GM21737 (cell line): Measurements from ENCODE around the gene FUT2.

Experiments used
- ATAC-seq: cut with Tn5 transposase; IDR thresholded peaks from one replicate; pipeline ENCODE4 v1.9.1; 2021; ENCODE audit warnings: mild to moderate bottlenecking, moderate library complexity; ENCODE audit not compliant: unreplicated experiment

Gene FUT2

GRCh38 chr19:48724796-48725753, 29.3 kb downstream of the FUT2 start:
- ATAC-seq, result no peak

GRCh38 chr19:48726556-48726955, 30.8 kb downstream of the FUT2 start:
- ATAC-seq, result no peak

GRCh38 chr19:48728911-48729664, 33.3 kb downstream of the FUT2 start:
- no peak for ATAC-seq

- no peak for ATAC-seq
Observed at GRCh38 chr19:48731452-48731851, 35.7 kb downstream of the FUT2 start.

- ATAC-seq, result no peak
Observed at GRCh38 chr19:48734625-48735024, 38.9 kb downstream of the FUT2 start.

GRCh38 chr19:48735031-48735615, 39.4 kb downstream of the FUT2 start:
- ATAC-seq, result no peak

GRCh38 chr19:48737360-48737998, 41.7 kb downstream of the FUT2 start:
- ATAC-seq, result no peak

- ATAC-seq, result peak; percentile 79
Observed at GRCh38 chr19:48738557-48739403, 43.0 kb downstream of the FUT2 start.

- ATAC-seq, result no peak
Observed at GRCh38 chr19:48739404-48740163, 43.8 kb downstream of the FUT2 start.

- no peak for ATAC-seq
Observed at GRCh38 chr19:48740164-48740972, 44.6 kb downstream of the FUT2 start, which contains the start of gene RASIP1. TSS of gene RASIP1 (minus strand) at chr19:48740610. CDS start at chr19:48740282, 328 bp downstream.

- no peak for ATAC-seq
Observed at GRCh38 chr19:48741129-48741999, 45.6 kb downstream of the FUT2 start.

- no peak for ATAC-seq
Observed at GRCh38 chr19:48742096-48742495, 46.3 kb downstream of the FUT2 start.

- ATAC-seq, result no peak
Observed at GRCh38 chr19:48745208-48745995, 49.6 kb downstream of the FUT2 start.

- no peak for ATAC-seq
Observed at GRCh38 chr19:48746110-48746509, 50.3 kb downstream of the FUT2 start.

- no peak for ATAC-seq
Observed at GRCh38 chr19:48746738-48747575, 51.2 kb downstream of the FUT2 start, which contains the start of gene IZUMO1. TSS of gene IZUMO1 (minus strand) at chr19:48746909. CDS start at chr19:48745859, 1,050 bp downstream.
